Measurements from ENCODE around the gene MIER2. TPM values are rescaled to one million over a fixed set of nuclear protein-coding genes. Genes with fewer than 3 reads are reported as not detected.

MIER2 gene
- total and polyA plus RNA-seq, 2 donors = 8.7 to 24.9 TPM

GRCh38 chr19:340620-341385 is 3.8 kb downstream of the MIER2 start:
- H3K9me3 ChIP-seq (ENCODE audit: control insufficient read depth in 2 of 2, insufficient read depth in 1 of 2, low read length in 1 of 2) = no peaks in the 10 kb centered on the region
- no peak for DNase-seq (ENCODE audit: low read depth in 6 of 9, low spot score in 9 of 9)
- peaks cover 4 to 9% of the 10 kb centered on the region in 2 donors for H3K27me3 ChIP-seq (ENCODE audit: control insufficient read depth in 2 of 2, insufficient read depth in 1 of 2, low read length in 1 of 2)
- H3K36me3 ChIP-seq (ENCODE audit: control insufficient read depth in 2 of 2, insufficient read depth in 2 of 2, low read length in 1 of 2) = peaks cover 0 to 9% of the 10 kb centered on the region in 2 donors
- H3K4me3 ChIP-seq (ENCODE audit: low read length in 2 of 2) = no peak overlapping the region
- WGBS = 96% methylated on average over 15 of the region's 15 CpGs
- H3K4me1 ChIP-seq (ENCODE audit: control insufficient read depth in 2 of 2, insufficient read depth in 2 of 2, low read length in 2 of 2) = peaks cover 14 to 21% of the 10 kb centered on the region in 2 donors
- no peak overlapping the region for H3K27ac ChIP-seq (ENCODE audit: low read depth in 1 of 2, low read length in 1 of 2)

GRCh38 chr19:339262-339887 is 5.2 kb downstream of the MIER2 start:
- H3K27me3 ChIP-seq (ENCODE audit: control insufficient read depth in 2 of 2, insufficient read depth in 1 of 2, low read length in 1 of 2) = no peaks in the 10 kb centered on the region
- H3K27ac ChIP-seq (ENCODE audit: low read depth in 1 of 2, low read length in 1 of 2) = no peak overlapping the region
- no peaks in the 10 kb centered on the region for H3K9me3 ChIP-seq (ENCODE audit: control insufficient read depth in 2 of 2, insufficient read depth in 1 of 2, low read length in 1 of 2)
- peaks cover 9 to 17% of the 10 kb centered on the region in 2 donors for H3K4me1 ChIP-seq (ENCODE audit: control insufficient read depth in 2 of 2, insufficient read depth in 2 of 2, low read length in 2 of 2)
- H3K36me3 ChIP-seq (ENCODE audit: control insufficient read depth in 2 of 2, insufficient read depth in 2 of 2, low read length in 1 of 2) = peaks cover 11 to 13% of the 10 kb centered on the region in 2 donors
- no peak overlapping the region for H3K4me3 ChIP-seq (ENCODE audit: low read length in 2 of 2)
- no peak for DNase-seq (ENCODE audit: low read depth in 6 of 9, low spot score in 9 of 9)
- WGBS = 99% methylated on average over 10 of the region's 10 CpGs

- Histone ChIP-seq H3K4me1 (ENCODE audit: control insufficient read depth in 2 of 2, insufficient read depth in 2 of 2, low read length in 2 of 2) (peaks cover 6 to 14% of the 10 kb centered on the region in 2 donors), H3K4me3 (ENCODE audit: low read length in 2 of 2) (no peak overlapping the region), H3K27me3 (ENCODE audit: control insufficient read depth in 2 of 2, insufficient read depth in 1 of 2, low read length in 1 of 2) (no peaks in the 10 kb centered on the region), H3K9me3 (ENCODE audit: control insufficient read depth in 2 of 2, insufficient read depth in 1 of 2, low read length in 1 of 2) (no peaks in the 10 kb centered on the region), H3K36me3 (ENCODE audit: control insufficient read depth in 2 of 2, insufficient read depth in 2 of 2, low read length in 1 of 2) (peaks cover 13 to 17% of the 10 kb centered on the region in 2 donors), H3K27ac (ENCODE audit: low read depth in 1 of 2, low read length in 1 of 2) (no peak overlapping the region)
- WGBS = 94% methylated on average over 5 of the region's 5 CpGs
- no peak for DNase-seq (ENCODE audit: low read depth in 6 of 9, low spot score in 9 of 9)
Measured at GRCh38 chr19:338421-338820, 6.2 kb downstream of the MIER2 start.

- Histone ChIP-seq H3K27me3 (ENCODE audit: control insufficient read depth in 2 of 2, insufficient read depth in 1 of 2, low read length in 1 of 2) (no peaks in the 10 kb centered on the region), H3K27ac (ENCODE audit: low read depth in 1 of 2, low read length in 1 of 2) (no peak overlapping the region), H3K4me3 (ENCODE audit: low read length in 2 of 2) (no peak overlapping the region), H3K9me3 (ENCODE audit: control insufficient read depth in 2 of 2, insufficient read depth in 1 of 2, low read length in 1 of 2) (peaks cover 0 to 1% of the 10 kb centered on the region in 2 donors), H3K36me3 (ENCODE audit: control insufficient read depth in 2 of 2, insufficient read depth in 2 of 2, low read length in 1 of 2) (peaks cover 13 to 21% of the 10 kb centered on the region in 2 donors), H3K4me1 (ENCODE audit: control insufficient read depth in 2 of 2, insufficient read depth in 2 of 2, low read length in 2 of 2) (peaks cover 0 to 2% of the 10 kb centered on the region in 2 donors)
- DNase-seq (ENCODE audit: low read depth in 6 of 9, low spot score in 9 of 9) = no peak
- 97% methylated on average over 20 of the region's 20 CpGs for WGBS
Measured at GRCh38 chr19:336067-336614, 8.5 kb downstream of the MIER2 start.

- 95% methylated on average over 21 of the region's 21 CpGs for WGBS
- Histone ChIP-seq H3K27me3 (ENCODE audit: control insufficient read depth in 2 of 2, insufficient read depth in 1 of 2, low read length in 1 of 2) (no peaks in the 10 kb centered on the region), H3K9me3 (ENCODE audit: control insufficient read depth in 2 of 2, insufficient read depth in 1 of 2, low read length in 1 of 2) (peaks cover 3 to 5% of the 10 kb centered on the region in 2 donors), H3K4me3 (ENCODE audit: low read length in 2 of 2) (no peak overlapping the region), H3K27ac (ENCODE audit: low read depth in 1 of 2, low read length in 1 of 2) (no peak overlapping the region), H3K4me1 (ENCODE audit: control insufficient read depth in 2 of 2, insufficient read depth in 2 of 2, low read length in 2 of 2) (no peaks in the 10 kb centered on the region), H3K36me3 (ENCODE audit: control insufficient read depth in 2 of 2, insufficient read depth in 2 of 2, low read length in 1 of 2) (peaks cover 16 to 26% of the 10 kb centered on the region in 2 donors)
- no peak for DNase-seq (ENCODE audit: low read depth in 6 of 9, low spot score in 9 of 9)
Measured at GRCh38 chr19:335486-336066, 9.0 kb downstream of the MIER2 start.

- 93% methylated on average over 9 of the region's 9 CpGs for WGBS
- Histone ChIP-seq H3K4me1 (ENCODE audit: control insufficient read depth in 2 of 2, insufficient read depth in 2 of 2, low read length in 2 of 2) (no peaks in the 10 kb centered on the region), H3K9me3 (ENCODE audit: control insufficient read depth in 2 of 2, insufficient read depth in 1 of 2, low read length in 1 of 2) (peaks cover 3 to 10% of the 10 kb centered on the region in 2 donors), H3K4me3 (ENCODE audit: low read length in 2 of 2) (no peak overlapping the region), H3K27me3 (ENCODE audit: control insufficient read depth in 2 of 2, insufficient read depth in 1 of 2, low read length in 1 of 2) (no peaks in the 10 kb centered on the region), H3K27ac (ENCODE audit: low read depth in 1 of 2, low read length in 1 of 2) (no peak overlapping the region), H3K36me3 (ENCODE audit: control insufficient read depth in 2 of 2, insufficient read depth in 2 of 2, low read length in 1 of 2) (peaks cover 19 to 29% of the 10 kb centered on the region in 2 donors)
- no peak for DNase-seq (ENCODE audit: low read depth in 6 of 9, low spot score in 9 of 9)
Measured at GRCh38 chr19:335072-335471, 9.5 kb downstream of the MIER2 start.

GRCh38 chr19:334296-335071 is 10.1 kb downstream of the MIER2 start:
- peaks cover 23 to 33% of the 10 kb centered on the region in 2 donors for H3K36me3 ChIP-seq (ENCODE audit: control insufficient read depth in 2 of 2, insufficient read depth in 2 of 2, low read length in 1 of 2)
- 98% methylated on average over 19 of the region's 19 CpGs for WGBS
- no peaks in the 10 kb centered on the region for H3K4me1 ChIP-seq (ENCODE audit: control insufficient read depth in 2 of 2, insufficient read depth in 2 of 2, low read length in 2 of 2)
- no peak for DNase-seq (ENCODE audit: low read depth in 6 of 9, low spot score in 9 of 9)
- H3K27ac ChIP-seq (ENCODE audit: low read depth in 1 of 2, low read length in 1 of 2) = no peak overlapping the region
- no peak overlapping the region for H3K4me3 ChIP-seq (ENCODE audit: low read length in 2 of 2)
- H3K27me3 ChIP-seq (ENCODE audit: control insufficient read depth in 2 of 2, insufficient read depth in 1 of 2, low read length in 1 of 2) = no peaks in the 10 kb centered on the region
- peaks cover 3 to 16% of the 10 kb centered on the region in 2 donors for H3K9me3 ChIP-seq (ENCODE audit: control insufficient read depth in 2 of 2, insufficient read depth in 1 of 2, low read length in 1 of 2)

GRCh38 chr19:330503-330902 is 14.1 kb downstream of the MIER2 start:
- Histone ChIP-seq H3K4me1 (ENCODE audit: control insufficient read depth in 2 of 2, insufficient read depth in 2 of 2, low read length in 2 of 2) (no peaks in the 10 kb centered on the region), H3K27me3 (ENCODE audit: control insufficient read depth in 2 of 2, insufficient read depth in 1 of 2, low read length in 1 of 2) (no peaks in the 10 kb centered on the region), H3K9me3 (ENCODE audit: control insufficient read depth in 2 of 2, insufficient read depth in 1 of 2, low read length in 1 of 2) (peaks cover 6 to 42% of the 10 kb centered on the region in 2 donors), H3K36me3 (ENCODE audit: control insufficient read depth in 2 of 2, insufficient read depth in 2 of 2, low read length in 1 of 2) (peaks cover 55 to 67% of the 10 kb centered on the region in 2 donors), H3K27ac (ENCODE audit: low read depth in 1 of 2, low read length in 1 of 2) (no peak overlapping the region), H3K4me3 (ENCODE audit: low read length in 2 of 2) (no peak overlapping the region)
- 96% methylated on average over 8 of the region's 8 CpGs for WGBS
- no peak for DNase-seq (ENCODE audit: low read depth in 6 of 9, low spot score in 9 of 9)
